ENCODE results near the gene ARSD.
"Not testable (repeated sequence)": the region's sequence is repeated elsewhere in the genome, so short reads cannot be mapped to it uniquely, and the experiment has no call there.

DNA sequence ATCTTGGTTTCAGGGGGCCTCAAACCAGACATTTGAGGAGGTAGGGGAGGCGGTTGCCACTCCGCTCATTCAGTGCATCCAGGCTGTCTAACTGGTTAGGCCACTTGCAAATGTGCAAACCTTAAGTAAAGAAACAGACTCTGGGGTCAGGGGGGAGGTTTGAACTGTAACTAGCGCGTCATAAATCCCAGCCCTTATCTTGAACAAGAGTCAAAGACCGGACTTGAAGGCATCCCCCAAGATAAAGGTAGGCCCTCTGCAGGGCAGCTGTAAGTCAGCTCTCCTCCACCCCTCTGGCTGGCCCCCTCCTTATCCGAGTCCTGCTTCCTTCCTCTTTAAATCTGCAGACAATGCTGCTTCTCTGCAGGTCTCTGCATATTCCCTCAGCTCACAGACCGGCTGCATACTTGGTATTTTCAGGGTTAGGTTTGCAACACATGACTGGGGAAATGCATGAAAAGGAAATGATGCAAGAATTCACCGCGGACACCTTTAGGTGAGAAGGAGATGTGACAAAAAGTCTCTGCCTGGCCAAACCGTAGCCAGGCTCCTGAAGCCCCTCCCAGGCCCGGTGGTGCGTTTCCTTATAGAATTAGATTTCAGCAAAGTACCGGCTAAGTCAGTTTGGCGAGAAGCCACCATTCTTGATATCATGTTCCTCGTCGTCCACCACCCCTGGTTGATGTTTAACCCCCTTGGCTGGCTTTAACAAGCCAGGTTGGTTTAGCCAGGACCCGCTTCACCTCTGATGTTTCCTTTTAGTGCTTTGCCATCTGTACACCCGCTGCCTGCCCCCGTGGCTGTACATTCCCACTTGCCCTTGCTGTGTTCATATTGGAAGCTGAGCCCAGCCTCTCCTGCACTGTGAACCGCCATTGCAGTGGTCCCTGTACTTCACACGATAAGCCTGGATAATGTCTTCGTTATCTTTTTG lies 31.2 kb downstream of the ARSD start:
- TF ChIP-seq, protein P1, sequence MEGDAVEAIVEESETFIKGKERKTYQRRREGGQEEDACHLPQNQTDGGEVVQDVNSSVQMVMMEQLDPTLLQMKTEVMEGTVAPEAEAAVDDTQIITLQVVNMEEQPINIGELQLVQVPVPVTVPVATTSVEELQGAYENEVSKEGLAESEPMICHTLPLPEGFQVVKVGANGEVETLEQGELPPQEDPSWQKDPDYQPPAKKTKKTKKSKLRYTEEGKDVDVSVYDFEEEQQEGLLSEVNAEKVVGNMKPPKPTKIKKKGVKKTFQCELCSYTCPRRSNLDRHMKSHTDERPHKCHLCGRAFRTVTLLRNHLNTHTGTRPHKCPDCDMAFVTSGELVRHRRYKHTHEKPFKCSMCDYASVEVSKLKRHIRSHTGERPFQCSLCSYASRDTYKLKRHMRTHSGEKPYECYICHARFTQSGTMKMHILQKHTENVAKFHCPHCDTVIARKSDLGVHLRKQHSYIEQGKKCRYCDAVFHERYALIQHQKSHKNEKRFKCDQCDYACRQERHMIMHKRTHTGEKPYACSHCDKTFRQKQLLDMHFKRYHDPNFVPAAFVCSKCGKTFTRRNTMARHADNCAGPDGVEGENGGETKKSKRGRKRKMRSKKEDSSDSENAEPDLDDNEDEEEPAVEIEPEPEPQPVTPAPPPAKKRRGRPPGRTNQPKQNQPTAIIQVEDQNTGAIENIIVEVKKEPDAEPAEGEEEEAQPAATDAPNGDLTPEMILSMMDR (IDR thresholded peaks at IDR 0.05): not testable (repeated sequence)
- TF ChIP-seq ZFX (IDR thresholded peaks at IDR 0.05; ENCODE audit: borderline replicate concordance): not testable (repeated sequence)

Measured in 22Rv1 (cell line).